Neural cell (in vitro differentiated cells): ENCODE measurements around the gene OVCH1. TPM values are rescaled to one million over a fixed set of nuclear protein-coding genes. Genes with fewer than 3 reads are reported as not detected.

Experiments
- H2AFZ ChIP-seq: fragments of 200-600, 300-800 bp; sonication (generic), shearing (Covaris generic); 2 replicates; pipeline ENCODE4 v1.6.0; 2014; ENCODE audit warnings: low read depth, mild to moderate bottlenecking, antibody characterized with exemption, low read length, moderate library complexity
- H3F3A ChIP-seq: fragments of 200-600 bp; shearing (Covaris generic); 2 replicates; pipeline ENCODE4 v1.6.1; 2016; ENCODE audit warnings: mild to moderate bottlenecking, moderate library complexity, mixed read lengths, antibody characterized with exemption, low read length; ENCODE audit not compliant: insufficient read depth, poor library complexity, severe bottlenecking
- H3K27ac ChIP-seq: fragments of 200-600, 300-800 bp; sonication (generic), shearing (Covaris generic); 2 replicates; pipeline ENCODE4 v1.5.1; 2014; ENCODE audit warnings: mild to moderate bottlenecking, low read length, moderate library complexity
- H3K27me3 ChIP-seq: fragments of 300-800, 200-600 bp; sonication (generic), shearing (Covaris generic); 2 replicates; pipeline ENCODE4 v1.6.0; 2014; ENCODE audit warnings: mild to moderate bottlenecking, low read depth, low read length, moderate library complexity; ENCODE audit not compliant: insufficient read depth
- H3K36me3 ChIP-seq: fragments of 300-800, 200-600 bp; sonication (generic), shearing (Covaris generic); 2 replicates; pipeline ENCODE4 v1.5.1; 2014; ENCODE audit warnings: mild to moderate bottlenecking, antibody characterized with exemption, low read length, moderate library complexity; ENCODE audit not compliant: insufficient read depth
- H3K4me2 ChIP-seq: fragments of 300-800, 200-600 bp; sonication (generic), shearing (Covaris generic); 2 replicates; pipeline ENCODE4 v1.6.0; 2014; ENCODE audit warnings: mild to moderate bottlenecking, low read length
- H3K4me3 ChIP-seq: fragments of 300-800, 200-600 bp; sonication (generic), shearing (Covaris generic); 2 replicates; pipeline ENCODE4 v1.5.1; 2014; ENCODE audit warnings: mild to moderate bottlenecking, low read length, moderate library complexity
- H3K79me2 ChIP-seq: fragments of 200-600 bp; shearing (Covaris generic); replicated peaks from 2 replicates; pipeline ENCODE4 v1.6.0; 2014; ENCODE audit warnings: mild to moderate bottlenecking, low read length, moderate library complexity; ENCODE audit not compliant: insufficient read depth
- H3K9ac ChIP-seq: fragments of 300-800, 200-600 bp; sonication (generic), shearing (Covaris generic); 2 replicates; pipeline ENCODE4 v1.6.1; 2016; ENCODE audit warnings: mild to moderate bottlenecking, low read length, mixed read lengths
- H3K9me2 ChIP-seq: fragments of 200-600 bp; shearing (Covaris generic); 2 replicates; pipeline ENCODE4 v1.6.1; 2016; ENCODE audit warnings: mild to moderate bottlenecking, low read length, mixed read lengths; ENCODE audit not compliant: insufficient read depth
- H3K9me3 ChIP-seq: fragments of 200-600, 300-800 bp; sonication (generic), shearing (Covaris generic); 2 replicates; pipeline ENCODE4 v1.6.1; 2016; ENCODE audit warnings: mild to moderate bottlenecking, mixed run types, low read length, moderate library complexity, mixed read lengths
- H4K20me1 ChIP-seq: fragments of 200-600 bp; shearing (Covaris generic); 2 replicates; pipeline ENCODE4 v1.6.1; 2016; ENCODE audit warnings: mild to moderate bottlenecking, mixed run types; ENCODE audit not compliant: insufficient read depth
- CTCF ChIP-seq: fragments of 450-650 bp; IDR thresholded peaks from 2 replicates; pipeline ENCODE4 v1.5.1; 2014; ENCODE audit warnings: antibody characterized with exemption, mild to moderate bottlenecking, moderate library complexity; ENCODE audit not compliant: poor library complexity, severe bottlenecking
- EP300 ChIP-seq: fragments of 450-650 bp; conservative IDR thresholded peaks from 2 replicates; pipeline ENCODE4 v1.6.1; 2014; ENCODE audit warnings: antibody characterized with exemption, mild to moderate bottlenecking, moderate library complexity; ENCODE audit not compliant: poor library complexity, severe bottlenecking
- EZH2 ChIP-seq: fragments of 200-600, 300-800 bp; shearing (Covaris generic), sonication (generic); IDR thresholded peaks from 2 replicates; pipeline ENCODE4 v1.6.1; 2014; ENCODE audit warnings: antibody characterized with exemption, low read length, borderline replicate concordance, mild to moderate bottlenecking; ENCODE audit not compliant: insufficient read depth, poor library complexity, severe bottlenecking
- MXI1 ChIP-seq: fragments of 450-650 bp; conservative IDR thresholded peaks from 2 replicates; pipeline ENCODE4 v1.6.1; 2014; ENCODE audit warnings: antibody characterized with exemption, mild to moderate bottlenecking; ENCODE audit not compliant: poor library complexity, severe bottlenecking
- POLR2AphosphoS5 ChIP-seq: IDR thresholded peaks from 2 replicates; pipeline ENCODE4 v1.6.1; 2012
- RAD21 ChIP-seq: fragments of 450-650 bp; conservative IDR thresholded peaks from 2 replicates; pipeline ENCODE4 v1.6.1; 2014; ENCODE audit warnings: antibody characterized with exemption, mild to moderate bottlenecking, moderate library complexity
- REST ChIP-seq: IDR thresholded peaks from 2 replicates; pipeline ENCODE4 v1.6.1; 2012; ENCODE audit warnings: borderline replicate concordance
- SMC3 ChIP-seq: fragments of 450-650 bp; conservative IDR thresholded peaks from 2 replicates; pipeline ENCODE4 v1.6.1; 2014; ENCODE audit warnings: antibody characterized with exemption, mild to moderate bottlenecking, moderate library complexity; ENCODE audit not compliant: poor library complexity
- TAF1 ChIP-seq: IDR thresholded peaks from 2 replicates; pipeline ENCODE4 v1.6.1; 2012; ENCODE audit warnings: low read depth
- polyA minus RNA-seq: library from RNA; depleted of rRNA, polyadenylated mRNA; stranded (reverse); fragments of >200 nt; gene quantifications from 2 replicates; pipeline ENCODE4 v1.2.3, GENCODE V29; 2014
- polyA plus RNA-seq: library from polyadenylated mRNA; depleted of rRNA; stranded (reverse); fragments of >200 nt; gene quantifications from 2 replicates; pipeline ENCODE4 v1.2.3, GENCODE V29; 2014

The OVCH1 gene, protein sequence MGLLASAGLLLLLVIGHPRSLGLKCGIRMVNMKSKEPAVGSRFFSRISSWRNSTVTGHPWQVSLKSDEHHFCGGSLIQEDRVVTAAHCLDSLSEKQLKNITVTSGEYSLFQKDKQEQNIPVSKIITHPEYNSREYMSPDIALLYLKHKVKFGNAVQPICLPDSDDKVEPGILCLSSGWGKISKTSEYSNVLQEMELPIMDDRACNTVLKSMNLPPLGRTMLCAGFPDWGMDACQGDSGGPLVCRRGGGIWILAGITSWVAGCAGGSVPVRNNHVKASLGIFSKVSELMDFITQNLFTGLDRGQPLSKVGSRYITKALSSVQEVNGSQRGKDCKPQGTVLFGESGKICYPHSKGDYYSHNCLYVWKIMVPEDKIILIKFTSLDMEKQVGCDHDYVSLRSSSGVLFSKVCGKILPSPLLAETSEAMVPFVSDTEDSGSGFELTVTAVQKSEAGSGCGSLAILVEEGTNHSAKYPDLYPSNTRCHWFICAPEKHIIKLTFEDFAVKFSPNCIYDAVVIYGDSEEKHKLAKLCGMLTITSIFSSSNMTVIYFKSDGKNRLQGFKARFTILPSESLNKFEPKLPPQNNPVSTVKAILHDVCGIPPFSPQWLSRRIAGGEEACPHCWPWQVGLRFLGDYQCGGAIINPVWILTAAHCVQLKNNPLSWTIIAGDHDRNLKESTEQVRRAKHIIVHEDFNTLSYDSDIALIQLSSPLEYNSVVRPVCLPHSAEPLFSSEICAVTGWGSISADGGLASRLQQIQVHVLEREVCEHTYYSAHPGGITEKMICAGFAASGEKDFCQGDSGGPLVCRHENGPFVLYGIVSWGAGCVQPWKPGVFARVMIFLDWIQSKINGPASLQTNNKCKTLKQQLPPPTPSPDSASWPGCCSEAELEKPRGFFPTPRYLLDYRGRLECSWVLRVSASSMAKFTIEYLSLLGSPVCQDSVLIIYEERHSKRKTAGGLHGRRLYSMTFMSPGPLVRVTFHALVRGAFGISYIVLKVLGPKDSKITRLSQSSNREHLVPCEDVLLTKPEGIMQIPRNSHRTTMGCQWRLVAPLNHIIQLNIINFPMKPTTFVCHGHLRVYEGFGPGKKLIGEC
- polyA plus RNA-seq (0.72 and 0.83 TPM in 2 replicates), polyA minus RNA-seq (1.5 and 1.6 TPM in 2 replicates)

GRCh38 chr12:29497588-29497987 is at the start of gene OVCH1:
Gene OVCH1 (minus strand): TSS chr12:29497686. CDS start chr12:29497686, 0 bp downstream.
- Histone ChIP-seq H3K79me2 (no peaks in the 10 kb centered on the region), H2AFZ (no peak within 1 kb of the TSS), H3K9me3 (no peaks in the 10 kb centered on the region), H3K4me3 (no peak within 1 kb of the TSS), H3K4me2 (no peak within 1 kb of the TSS), H3K27me3 (no peaks in the 10 kb centered on the region), H3K9ac (no peak within 1 kb of the TSS), H4K20me1 (no peaks in the 10 kb centered on the region), H3F3A (no peaks in the 10 kb centered on the region), H3K27ac (no peak within 1 kb of the TSS), H3K36me3 (no peaks in the 10 kb centered on the region), H3K9me2 (no peaks in the 10 kb centered on the region)
- TF ChIP-seq RAD21: no peak
- TF ChIP-seq MXI1: no peak
- no peak for TF ChIP-seq EZH2

DNA sequence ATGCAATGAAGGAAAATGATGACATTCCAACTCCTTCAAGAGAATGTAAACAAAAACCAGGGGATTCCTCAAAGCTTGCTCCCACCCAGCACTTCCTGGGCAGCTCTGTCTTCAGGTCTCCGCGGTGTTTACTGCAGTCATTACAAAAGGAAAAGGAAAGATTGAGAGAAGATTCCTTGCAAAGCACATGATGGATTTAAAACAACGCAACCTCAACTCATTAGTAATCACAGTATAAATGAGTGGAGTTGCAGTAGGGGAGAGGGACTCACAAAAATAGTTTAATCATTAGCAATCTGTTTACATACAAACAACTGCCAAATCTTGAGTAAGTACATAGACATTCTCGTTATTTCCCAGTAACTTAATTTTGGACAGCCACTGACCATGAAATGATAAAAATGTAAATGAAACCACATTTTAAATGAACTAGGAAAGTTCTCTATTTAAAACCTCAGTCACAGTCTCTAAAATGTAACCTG is 49.7 kb upstream of the OVCH1 start:
- Histone ChIP-seq H3K27ac (no peak overlapping the region), H3K4me2 (no peak overlapping the region), H3K36me3 (no peaks in the 10 kb centered on the region), H3K79me2 (no peaks in the 10 kb centered on the region), H3K9me2 (no peaks in the 10 kb centered on the region), H2AFZ (no peak overlapping the region), H3K9me3 (no peaks in the 10 kb centered on the region), H3K4me3 (no peak overlapping the region), H3K9ac (no peak overlapping the region), H3K27me3 (no peaks in the 10 kb centered on the region), H3F3A (no peaks in the 10 kb centered on the region), H4K20me1 (no peaks in the 10 kb centered on the region)
- TF ChIP-seq MXI1 (no peak), CTCF (no peak), TAF1 (no peak), EP300 (no peak), POLR2AphosphoS5 (no peak), REST (no peak), RAD21 (no peak), SMC3 (no peak), EZH2 (no peak)
